ES-I3 (cell line): ENCODE data around the gene BNIP3.

Experiments
- H3K36me3 ChIP-seq: 2 replicates; pipeline ENCODE4 v1.6.1; 2013; ENCODE audit warnings: mild to moderate bottlenecking, low read length, control low read depth, moderate library complexity; ENCODE audit not compliant: insufficient read depth
- H3K4me1 ChIP-seq: 2 replicates; pipeline ENCODE4 v1.6.1; 2013; ENCODE audit warnings: mild to moderate bottlenecking, control low read depth, low read length; ENCODE audit not compliant: insufficient read depth
- H3K9ac ChIP-seq: 2 replicates; pipeline ENCODE4 v1.6.1; 2013; ENCODE audit warnings: low read depth, mild to moderate bottlenecking, low read length, moderate library complexity
- H3K9me3 ChIP-seq: 2 replicates; pipeline ENCODE4 v1.6.1; 2013; ENCODE audit warnings: mild to moderate bottlenecking, low read length, moderate library complexity; ENCODE audit not compliant: control insufficient read depth, insufficient read depth

The BNIP3 gene

GRCh38 chr10:131944976-131945695, 36.6 kb downstream of the BNIP3 start:
- Histone ChIP-seq H3K36me3 (peaks cover 38% of the 10 kb centered on the region), H3K4me1 (peaks cover 18% of the 10 kb centered on the region), H3K9me3 (no peaks in the 10 kb centered on the region)

GRCh38 chr10:131944412-131944811, 37.3 kb downstream of the BNIP3 start:
- H3K4me1 ChIP-seq = peaks cover 18% of the 10 kb centered on the region
- no peak overlapping the region for H3K9ac ChIP-seq
- peaks cover 38% of the 10 kb centered on the region for H3K36me3 ChIP-seq
- H3K9me3 ChIP-seq = no peaks in the 10 kb centered on the region

More at GRCh38 chr10:131944976-131945695, 36.6 kb downstream of the BNIP3 start:
- no peak overlapping the region for H3K9ac ChIP-seq

GRCh38 chr10:131943021-131943814, 38.5 kb downstream of the BNIP3 start:
- Histone ChIP-seq H3K9ac (no peak overlapping the region), H3K9me3 (no peaks in the 10 kb centered on the region), H3K4me1 (peaks cover 14% of the 10 kb centered on the region), H3K36me3 (peaks cover 27% of the 10 kb centered on the region)

GRCh38 chr10:131942455-131942854, 39.3 kb downstream of the BNIP3 start:
- Histone ChIP-seq H3K9me3 (no peaks in the 10 kb centered on the region), H3K36me3 (peaks cover 27% of the 10 kb centered on the region), H3K4me1 (peaks cover 6% of the 10 kb centered on the region), H3K9ac (no peak overlapping the region)

- no peak overlapping the region for H3K9ac ChIP-seq
- no peaks in the 10 kb centered on the region for H3K4me1 ChIP-seq
- H3K9me3 ChIP-seq = no peaks in the 10 kb centered on the region
- peaks cover 20% of the 10 kb centered on the region for H3K36me3 ChIP-seq
These were observed 43.0 kb downstream of the BNIP3 start for GRCh38 chr10:131938681-131939080.

GRCh38 chr10:131937836-131938235, 43.9 kb downstream of the BNIP3 start:
- Histone ChIP-seq H3K9ac (no peak overlapping the region), H3K36me3 (peaks cover 20% of the 10 kb centered on the region), H3K4me1 (no peaks in the 10 kb centered on the region), H3K9me3 (no peaks in the 10 kb centered on the region)

- H3K4me1 ChIP-seq = no peaks in the 10 kb centered on the region
These were observed 45.0 kb downstream of the BNIP3 start for GRCh38 chr10:131936736-131937135.

GRCh38 chr10:131936294-131936693, 45.4 kb downstream of the BNIP3 start:
- Histone ChIP-seq H3K36me3 (peaks cover 20% of the 10 kb centered on the region), H3K9ac (no peak overlapping the region), H3K4me1 (no peaks in the 10 kb centered on the region), H3K9me3 (no peaks in the 10 kb centered on the region)

More at GRCh38 chr10:131936736-131937135, 45.0 kb downstream of the BNIP3 start:
- no peaks in the 10 kb centered on the region for H3K9me3 ChIP-seq
- peaks cover 20% of the 10 kb centered on the region for H3K36me3 ChIP-seq
- no peak overlapping the region for H3K9ac ChIP-seq

- peaks cover 12% of the 10 kb centered on the region for H3K36me3 ChIP-seq
- no peaks in the 10 kb centered on the region for H3K4me1 ChIP-seq
- no peak overlapping the region for H3K9ac ChIP-seq
- no peaks in the 10 kb centered on the region for H3K9me3 ChIP-seq
These were observed 46.5 kb downstream of the BNIP3 start for GRCh38 chr10:131935260-131935659.

GRCh38 chr10:131934769-131935168, 47.0 kb downstream of the BNIP3 start:
- Histone ChIP-seq H3K4me1 (no peaks in the 10 kb centered on the region), H3K9ac (no peak overlapping the region)

GRCh38 chr10:131933696-131934086, 48.0 kb downstream of the BNIP3 start:
- Histone ChIP-seq H3K4me1 (peaks cover 8% of the 10 kb centered on the region; the same call in 1 of the 2 replicates), H3K9me3 (no peaks in the 10 kb centered on the region), H3K36me3 (peaks cover 10% of the 10 kb centered on the region; the same call in 1 of the 2 replicates), H3K9ac (no peak overlapping the region)

More at GRCh38 chr10:131934769-131935168, 47.0 kb downstream of the BNIP3 start:
- H3K36me3 ChIP-seq = peaks cover 10% of the 10 kb centered on the region
- no peaks in the 10 kb centered on the region for H3K9me3 ChIP-seq

GRCh38 chr10:131933016-131933695, 48.6 kb downstream of the BNIP3 start:
- H3K4me1 ChIP-seq = peaks cover 12% of the 10 kb centered on the region; the same call in 1 of the 2 replicates
- H3K9ac ChIP-seq = no peak overlapping the region
- no peaks in the 10 kb centered on the region for H3K9me3 ChIP-seq
- peaks cover 10% of the 10 kb centered on the region; the same call in 1 of the 2 replicates for H3K36me3 ChIP-seq

- no peaks in the 10 kb centered on the region for H3K9me3 ChIP-seq
- H3K36me3 ChIP-seq = peaks cover 4% of the 10 kb centered on the region; the same call in 1 of the 2 replicates
- H3K9ac ChIP-seq = no peak overlapping the region
- peaks cover 21% of the 10 kb centered on the region for H3K4me1 ChIP-seq
These were observed 49.7 kb downstream of the BNIP3 start for GRCh38 chr10:131931981-131932380.

- H3K9me3 ChIP-seq = no peaks in the 10 kb centered on the region
- no peaks in the 10 kb centered on the region; the same call in 1 of the 2 replicates for H3K36me3 ChIP-seq
- peaks cover 25% of the 10 kb centered on the region for H3K4me1 ChIP-seq
- no peak overlapping the region for H3K9ac ChIP-seq
These were observed 51.0 kb downstream of the BNIP3 start for GRCh38 chr10:131930586-131931330.
